ENCODE results near the gene NET1.

The NET1 gene

DNA sequence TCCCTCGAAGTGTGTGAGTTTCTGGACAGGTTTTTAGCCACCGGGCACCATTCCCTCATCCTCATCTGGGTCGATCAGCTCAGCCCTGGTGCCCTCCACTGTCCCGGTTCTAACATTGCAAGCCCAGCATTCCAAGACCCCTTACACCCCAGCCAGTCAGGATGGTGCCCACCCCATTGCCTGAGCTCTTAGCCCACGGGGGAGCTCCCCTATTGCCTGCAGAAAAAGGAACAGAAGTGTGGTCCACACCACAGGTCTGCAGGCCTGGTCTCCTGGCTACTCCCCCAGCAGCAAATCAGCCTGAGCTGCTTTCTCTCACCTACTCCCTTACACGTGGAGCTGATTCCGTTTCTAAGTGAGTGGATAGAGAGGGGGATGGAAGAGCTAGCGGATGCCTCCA is 82.3 kb downstream of the NET1 start:
- TF ChIP-seq, protein P1, sequence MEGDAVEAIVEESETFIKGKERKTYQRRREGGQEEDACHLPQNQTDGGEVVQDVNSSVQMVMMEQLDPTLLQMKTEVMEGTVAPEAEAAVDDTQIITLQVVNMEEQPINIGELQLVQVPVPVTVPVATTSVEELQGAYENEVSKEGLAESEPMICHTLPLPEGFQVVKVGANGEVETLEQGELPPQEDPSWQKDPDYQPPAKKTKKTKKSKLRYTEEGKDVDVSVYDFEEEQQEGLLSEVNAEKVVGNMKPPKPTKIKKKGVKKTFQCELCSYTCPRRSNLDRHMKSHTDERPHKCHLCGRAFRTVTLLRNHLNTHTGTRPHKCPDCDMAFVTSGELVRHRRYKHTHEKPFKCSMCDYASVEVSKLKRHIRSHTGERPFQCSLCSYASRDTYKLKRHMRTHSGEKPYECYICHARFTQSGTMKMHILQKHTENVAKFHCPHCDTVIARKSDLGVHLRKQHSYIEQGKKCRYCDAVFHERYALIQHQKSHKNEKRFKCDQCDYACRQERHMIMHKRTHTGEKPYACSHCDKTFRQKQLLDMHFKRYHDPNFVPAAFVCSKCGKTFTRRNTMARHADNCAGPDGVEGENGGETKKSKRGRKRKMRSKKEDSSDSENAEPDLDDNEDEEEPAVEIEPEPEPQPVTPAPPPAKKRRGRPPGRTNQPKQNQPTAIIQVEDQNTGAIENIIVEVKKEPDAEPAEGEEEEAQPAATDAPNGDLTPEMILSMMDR (IDR thresholded peaks at IDR 0.05): no peak

DNA sequence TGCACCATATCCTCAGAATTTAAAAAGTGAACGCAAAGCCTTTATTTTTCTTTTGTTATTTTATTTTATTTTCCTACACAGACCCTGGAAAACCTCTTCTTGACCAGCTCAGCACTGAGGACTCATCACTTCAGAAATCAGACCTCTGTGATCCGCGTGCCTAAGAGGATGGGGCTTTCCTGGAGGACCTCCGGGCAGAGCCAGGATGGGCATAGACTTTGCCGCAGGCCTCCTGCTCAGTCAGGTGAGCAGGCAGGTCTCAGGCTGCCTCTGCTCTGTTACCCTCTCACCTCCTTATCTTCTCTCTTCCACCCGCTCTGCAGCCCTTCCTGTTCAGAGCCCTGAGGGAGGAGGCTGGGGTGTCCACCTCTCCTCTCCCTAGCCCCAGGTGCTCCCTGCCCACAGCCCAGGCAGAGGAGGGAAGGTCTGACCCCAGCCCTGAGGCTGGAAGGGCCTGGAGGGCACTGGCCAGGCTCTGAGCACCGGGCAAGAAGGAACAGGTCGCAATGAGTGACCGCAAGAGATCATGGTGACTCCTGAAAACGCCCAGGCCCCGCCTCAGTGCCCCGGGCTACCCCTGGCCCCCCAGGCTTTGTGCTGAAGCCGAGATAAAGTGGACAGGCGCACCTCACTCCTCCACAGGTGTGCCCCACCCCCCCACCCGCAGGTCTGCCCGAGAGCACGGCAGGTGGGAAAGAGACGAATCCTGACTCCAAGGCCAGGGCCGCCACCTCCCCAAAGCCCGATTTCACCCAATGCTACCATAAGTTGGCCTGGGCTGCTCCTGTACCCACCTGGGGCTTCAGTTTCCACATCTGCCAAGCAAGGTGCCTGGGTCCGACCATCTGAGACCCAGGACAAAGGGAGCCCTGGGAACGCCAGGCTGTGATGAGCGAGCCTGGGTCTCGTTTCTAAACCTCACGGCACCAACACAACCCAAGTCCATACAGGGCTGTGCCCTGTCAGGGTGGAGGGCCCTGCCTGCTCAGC is 84.2 kb downstream of the NET1 start:
- TF ChIP-seq, protein P1 (IDR thresholded peaks at IDR 0.05): no peak

DNA sequence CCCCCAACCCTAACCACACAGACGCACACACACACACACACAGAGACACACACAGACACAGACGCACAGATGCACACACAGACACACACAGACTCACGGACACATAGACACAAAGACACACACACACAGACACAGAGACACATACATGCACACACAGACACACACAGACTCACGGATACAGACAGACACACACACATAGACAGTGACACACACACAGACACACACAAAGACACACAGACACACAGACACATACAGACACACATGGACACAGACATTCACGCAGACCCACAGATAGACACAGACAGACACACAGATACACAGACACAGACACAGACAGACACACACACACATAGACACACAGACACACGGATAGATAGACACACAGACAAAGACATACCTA is 84.9 kb downstream of the NET1 start:
- TF ChIP-seq, protein P1 (IDR thresholded peaks at IDR 0.05): no peak

DNA sequence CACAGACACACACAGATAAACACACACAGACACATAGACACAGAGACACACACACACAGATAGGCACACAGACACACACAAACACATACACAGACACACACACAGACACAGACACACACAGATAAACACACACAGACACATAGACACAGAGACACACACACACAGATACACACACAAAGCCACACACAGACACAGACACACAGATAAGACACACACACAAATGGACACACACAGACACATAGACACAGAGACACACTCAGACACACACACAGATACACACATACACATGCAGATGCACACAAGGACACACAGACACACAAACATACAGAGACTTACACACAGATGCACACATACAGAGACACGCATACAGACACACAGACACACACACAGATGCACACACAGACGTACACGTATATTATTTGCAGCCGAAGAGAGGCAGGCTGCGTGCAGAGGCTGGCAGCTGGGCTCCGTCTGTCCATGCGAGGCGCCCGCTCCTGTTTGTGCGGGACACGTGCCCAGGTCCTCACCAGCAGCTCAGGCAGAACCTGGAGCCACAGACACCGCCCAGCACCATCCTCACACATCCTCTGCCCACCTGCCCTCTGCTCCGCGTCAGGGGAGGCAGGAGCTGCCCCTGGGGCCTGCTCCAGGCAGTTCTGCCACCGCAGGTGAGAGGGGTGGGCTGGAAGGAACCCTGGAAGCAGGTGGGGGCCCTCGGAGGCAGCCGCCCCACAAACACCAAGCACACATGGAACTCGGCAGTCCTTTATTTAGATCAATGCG is 85.8 kb downstream of the NET1 start:
- TF ChIP-seq, protein P1 (IDR thresholded peaks at IDR 0.05): no peak

DNA sequence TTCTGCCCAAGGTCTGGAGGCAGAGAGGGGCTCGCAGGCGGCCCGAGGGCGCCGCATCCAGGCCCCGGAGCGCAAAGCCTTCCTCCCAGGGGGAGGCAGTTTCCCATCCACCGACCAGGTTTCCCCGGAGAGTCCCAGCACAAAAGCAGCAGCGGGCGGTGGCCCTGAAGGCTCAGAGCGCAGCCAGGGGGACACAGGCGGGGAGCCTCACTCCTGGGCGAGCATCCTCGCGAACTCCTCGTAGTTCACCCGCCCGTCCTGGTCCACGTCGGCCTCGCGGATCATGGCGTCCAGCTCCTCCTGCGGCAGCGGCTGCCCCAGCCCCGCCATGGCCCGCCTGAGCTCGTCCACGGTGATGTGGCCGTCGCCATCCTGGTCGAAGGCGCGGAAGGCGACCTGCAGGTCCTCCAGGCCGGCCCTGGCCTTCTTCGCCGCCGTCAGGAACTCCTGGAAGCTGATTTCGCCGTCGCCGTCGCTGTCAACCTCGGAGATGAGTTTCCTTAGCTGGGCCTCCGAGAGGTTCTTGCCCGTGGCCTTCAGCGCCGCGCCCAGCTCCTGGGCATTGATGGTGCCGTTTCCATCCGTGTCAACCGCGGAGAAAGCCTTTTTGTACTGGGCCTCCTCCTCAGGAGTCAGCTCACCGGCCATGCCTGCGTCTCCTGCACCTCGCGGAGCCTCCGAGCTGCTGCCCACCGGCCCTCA is 86.6 kb downstream of the NET1 start:
- TF ChIP-seq, protein P1 (IDR thresholded peaks at IDR 0.05): no peak

DNA sequence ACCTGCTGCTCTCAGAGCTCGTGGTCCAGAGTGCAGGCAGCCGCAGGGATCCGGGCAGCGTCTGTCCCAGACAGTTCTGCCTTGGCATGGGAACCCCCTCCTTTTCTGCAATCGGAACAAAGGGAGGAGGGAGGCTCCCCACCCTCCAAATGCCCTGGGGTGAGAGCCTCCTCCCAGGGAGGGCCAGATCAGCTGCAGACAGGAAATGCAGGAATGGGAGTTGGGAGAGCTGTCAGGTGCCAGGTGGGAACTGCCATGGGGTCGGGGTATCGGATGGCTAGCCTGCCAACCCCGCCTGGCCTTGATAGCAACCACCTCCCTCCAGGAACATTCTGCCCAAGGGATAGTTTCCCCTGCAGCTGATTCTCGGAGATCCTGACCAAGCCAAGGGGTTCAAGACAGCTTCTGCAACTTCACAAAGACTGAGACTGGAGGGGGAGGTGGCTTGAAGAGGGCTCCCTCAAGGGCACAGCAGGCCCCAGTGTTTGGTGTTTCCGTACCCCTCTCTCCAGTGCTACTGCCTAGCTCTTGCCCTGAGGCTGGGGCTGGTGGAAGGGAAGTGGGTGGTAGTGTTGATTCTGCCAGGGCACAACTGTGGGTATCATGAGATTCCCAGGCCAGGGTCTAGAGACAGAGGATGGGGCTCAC is 87.3 kb downstream of the NET1 start, which contains the start of gene CALML5:
Gene CALML5 (minus strand): TSS at position 78 of the 648 bp plus-strand sequence. CDS start 132 bp downstream, outside the sequence.
- TF ChIP-seq, protein P1 (IDR thresholded peaks at IDR 0.05): no peak

Data from LNCAP (cell line).